Measurements from ENCODE around the gene ZNF142. TPM values are rescaled to one million over a fixed set of nuclear protein-coding genes. Genes with fewer than 3 reads are reported as not detected.

ZNF142 gene
- total and polyA plus RNA-seq, 11 donors = 10.4 to 46.0 (median 21.3) TPM

DNA sequence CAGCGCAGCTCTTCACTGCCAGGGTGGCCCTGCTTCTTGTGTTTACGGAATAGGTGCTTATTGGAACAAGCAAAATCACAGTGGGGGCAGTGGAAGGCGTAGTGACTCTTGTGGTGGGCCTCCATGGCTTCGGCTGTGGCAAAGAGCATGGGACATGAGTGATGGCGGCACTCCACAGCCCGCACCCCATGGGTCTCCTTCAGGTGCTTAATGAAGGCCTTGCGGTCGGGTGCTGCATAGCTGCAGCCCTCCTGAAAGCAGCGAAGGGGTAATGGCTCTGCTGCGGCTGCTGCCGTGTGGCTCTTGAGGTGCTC lies 10.7 kb downstream of the ZNF142 start:
- H3K27ac ChIP-seq = no peak overlapping the region
- ATAC-seq = peak in 1 of 4 donors; percentile 5
- intact Hi-C loops (cut with DNase I) = loop anchor here in 8 of 10 donors (2.0 to 10.0 kb wide), 7 partner anchors 51 to 374 kb away; partner anchors contain the start of genes CNOT9 (in 2 of the 8), USP37 (in 2 of the 8), AAMP (in 1 of the 8) and PNKD (in 1 of the 8)

DNA sequence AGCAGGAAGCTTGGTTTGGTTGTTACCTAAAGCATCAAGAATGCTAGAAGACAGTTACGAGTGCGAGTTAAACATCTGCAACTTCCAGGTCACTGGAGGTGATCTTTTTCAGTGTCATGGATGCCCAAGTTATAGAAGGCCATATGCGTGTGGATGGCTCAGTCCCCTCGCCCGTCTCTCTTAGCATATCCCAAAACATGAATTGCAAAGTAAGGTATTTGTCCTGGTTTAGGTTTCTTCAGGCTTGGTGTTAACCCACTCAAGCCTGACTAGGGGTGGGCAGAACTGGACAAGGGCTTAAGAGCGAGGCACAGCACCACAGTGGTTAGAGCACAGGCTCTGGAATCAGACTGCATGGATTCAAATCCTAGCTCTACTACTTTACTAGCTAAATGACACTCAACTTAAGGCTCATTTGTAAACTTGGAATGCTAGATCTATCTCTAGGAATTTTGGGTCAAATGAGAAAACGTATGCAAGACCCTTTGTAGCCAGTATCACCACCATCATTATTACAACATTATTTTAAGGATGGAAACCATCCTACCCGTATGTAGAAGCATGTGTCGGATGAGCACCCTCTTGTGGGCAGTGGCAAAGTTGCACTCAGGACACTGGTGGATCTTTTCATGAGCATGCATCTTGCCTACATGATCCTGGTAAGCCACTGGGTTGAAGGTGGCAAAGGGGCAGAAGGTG lies 11.2 kb downstream of the ZNF142 start:
- 69 to 73% (median 71%) methylated on average over 9 of the region's 9 CpGs for WGBS, 4 donors
- peak in 1 of 5 donors; percentile 44 for DNase-seq
- Histone ChIP-seq H3K4me3 (no peak overlapping the region), H3K9me3 (no peaks in the 10 kb centered on the region), H3K27ac (no peak overlapping the region), H3K36me3 (peaks cover 0 to 99% (median 97%) of the 10 kb centered on the region in 9 donors), H3K4me1 (peaks cover 0 to 7% (median 0%) of the 10 kb centered on the region in 12 donors), H3K27me3 (no peaks in the 10 kb centered on the region)
- ATAC-seq = peak; percentile 15 to 73 (median 69)
- TF ChIP-seq CTCF (IDR thresholded peaks at IDR 0.05) = peak; percentile 62 to 82 (median 74)
- TF ChIP-seq POLR2A (IDR thresholded peaks at IDR 0.05) = no peak
- intact Hi-C loops (cut with DNase I) = loop anchor here in 8 of 10 donors (2.0 to 10.0 kb wide), 7 partner anchors 51 to 373 kb away; partner anchors contain the start of genes CNOT9 (in 2 of the 8), USP37 (in 2 of the 8), AAMP (in 1 of the 8) and PNKD (in 1 of the 8)

More for the DNA sequence above, 10.7 kb downstream of the ZNF142 start:
- H3K9me3 ChIP-seq = no peaks in the 10 kb centered on the region
- TF ChIP-seq CTCF (IDR thresholded peaks at IDR 0.05) (no peak), POLR2A (IDR thresholded peaks at IDR 0.05) (no peak)
- H3K4me1 ChIP-seq = peaks cover 0 to 7% (median 0%) of the 10 kb centered on the region in 12 donors
- H3K36me3 ChIP-seq = peaks cover 0 to 100% (median 97%) of the 10 kb centered on the region in 9 donors
- WGBS, 4 donors = 89 to 97% (median 91%) methylated on average over 11 of the region's 11 CpGs
- no peak for DNase-seq
- H3K4me3 ChIP-seq = no peak overlapping the region
- H3K27me3 ChIP-seq = no peaks in the 10 kb centered on the region

- H3K36me3 ChIP-seq = peaks cover 0 to 99% (median 97%) of the 10 kb centered on the region in 9 donors
- no peak overlapping the region for H3K4me3 ChIP-seq
Measured at GRCh38 chr2:218645126-218645525, 14.3 kb downstream of the ZNF142 start.

More at GRCh38 chr2:218645126-218645525, 14.3 kb downstream of the ZNF142 start:
- WGBS, 4 donors = 75 to 93% (median 89%) methylated on average over 1 of the region's 1 CpG
- TF ChIP-seq CTCF (IDR thresholded peaks at IDR 0.05) = no peak
- TF ChIP-seq POLR2A (IDR thresholded peaks at IDR 0.05) = no peak
- peaks cover 0 to 7% (median 0%) of the 10 kb centered on the region in 12 donors for H3K4me1 ChIP-seq
- H3K9me3 ChIP-seq = no peaks in the 10 kb centered on the region
- H3K27me3 ChIP-seq = no peaks in the 10 kb centered on the region
- ATAC-seq = no peak
- intact Hi-C loops (cut with DNase I) = loop anchor here in 7 of 10 donors (5.0 to 10.0 kb wide), 6 partner anchors 48 to 370 kb away; partner anchors contain the start of genes CNOT9 (in 2 of the 7), USP37 (in 2 of the 7), AAMP (in 1 of the 7) and PNKD (in 1 of the 7)
- no peak for DNase-seq
- no peak overlapping the region for H3K27ac ChIP-seq

Measured in heart left ventricle (tissue), 16 donors.